Testis (tissue), 2 donors: Measurements from ENCODE around the gene MPPED1.

Source experiments
- CTCF ChIP-seq, 3 experiments: fragments of 450-650 bp in 2 of 3; fragments of 200-600 bp in 1 of 3; sonication (generic) in 1 of 3; IDR thresholded peaks; one replicate each; pipeline ENCODE4 v1.5.1; 2016 to 2019; ENCODE audit warnings: antibody characterized with exemption in 3 of 3, mild to moderate bottlenecking in 2 of 3, moderate library complexity in 1 of 3
- POLR2A ChIP-seq: fragments of 450-650 bp; IDR thresholded peaks from one replicate; pipeline ENCODE4 v1.6.1; 2017; ENCODE audit warnings: antibody characterized with exemption, mild to moderate bottlenecking, moderate library complexity

GRCh38 chr22:43412808-43413795 is 1.3 kb downstream of the MPPED1 start:
- no peak for TF ChIP-seq POLR2A
- TF ChIP-seq CTCF (IDR thresholded peaks at IDR 0.05), result no peak
